Measurements from ENCODE around the gene MSANTD2.

GRCh38 chr11:124807201-124807600 lies 7.0 kb upstream of the MSANTD2 start:
- TF ChIP-seq CTCF (IDR thresholded peaks at IDR 0.05) (no peak), POLR2A (IDR thresholded peaks at IDR 0.05) (no peak)
